Measurements from ENCODE around the gene RNF212.
"Not testable (repeated sequence)": the region's sequence is repeated elsewhere in the genome, so short reads cannot be mapped to it uniquely, and the experiment has no call there.

The RNF212 gene

GRCh38 chr4:1047976-1048772 lies 65.2 kb downstream of the RNF212 start:
- no peak for DNase-seq (ENCODE audit: low read depth)
- TF ChIP-seq CTCF (IDR thresholded peaks at IDR 0.05; ENCODE audit: insufficient read depth, low read depth, low read length, missing control alignments), result no peak
- no peak overlapping the region for H3K4me3 ChIP-seq (ENCODE audit: low read length)

GRCh38 chr4:1047106-1047975 lies 66.0 kb downstream of the RNF212 start:
- TF ChIP-seq CTCF (IDR thresholded peaks at IDR 0.05; ENCODE audit: insufficient read depth, low read depth, low read length, missing control alignments), result no peak
- H3K4me3 ChIP-seq (ENCODE audit: low read length), result no peak overlapping the region
- no peak for DNase-seq (ENCODE audit: low read depth)

GRCh38 chr4:1046581-1047011 lies 66.8 kb downstream of the RNF212 start:
- peak; percentile 63 for DNase-seq (ENCODE audit: low read depth)

GRCh38 chr4:1045595-1046201 lies 67.7 kb downstream of the RNF212 start:
- no peak overlapping the region for H3K4me3 ChIP-seq (ENCODE audit: low read length)
- DNase-seq (ENCODE audit: low read depth), result no peak
- TF ChIP-seq CTCF (IDR thresholded peaks at IDR 0.05; ENCODE audit: insufficient read depth, low read depth, low read length, missing control alignments), result no peak

More at GRCh38 chr4:1046581-1047011, 66.8 kb downstream of the RNF212 start:
- H3K4me3 ChIP-seq (ENCODE audit: low read length), result not testable (repeated sequence)

- no peak for DNase-seq (ENCODE audit: low read depth)
- TF ChIP-seq CTCF (IDR thresholded peaks at IDR 0.05; ENCODE audit: insufficient read depth, low read depth, low read length, missing control alignments), result no peak
- no peak overlapping the region for H3K4me3 ChIP-seq (ENCODE audit: low read length)
These were observed 68.2 kb downstream of the RNF212 start for GRCh38 chr4:1045193-1045594.

- DNase-seq (ENCODE audit: low read depth), result no peak
- no peak for TF ChIP-seq CTCF (IDR thresholded peaks at IDR 0.05; ENCODE audit: insufficient read depth, low read depth, low read length, missing control alignments)
- H3K4me3 ChIP-seq (ENCODE audit: low read length), result no peak overlapping the region
These were observed 68.7 kb downstream of the RNF212 start for GRCh38 chr4:1044469-1045192.
